Left ventricle myocardium superior (tissue), 1 donor: ENCODE data around the gene ARHGAP30. TPM values are rescaled to one million over a fixed set of nuclear protein-coding genes. Genes with fewer than 3 reads are reported as not detected.
"Not testable (repeated sequence)": the region's sequence is repeated elsewhere in the genome, so short reads cannot be mapped to it uniquely, and the experiment has no call there.

ENCODE experiments used
- ATAC-seq: fragments of 200-7000 bp; cut with Tn5 transposase; one replicate; pipeline ENCODE4 v1.9.1; 2020; ENCODE audit warnings: mild to moderate bottlenecking, moderate library complexity
- DNase-seq: peaks from one replicate; pipeline ENCODE4 v3.0.0-alpha.2; 2020
- intact Hi-C: fragments of 100-400 bp; cut with micrococcal nuclease; formaldehyde crosslinking; loops from one replicate; pipeline ENCODE4 v1.11.0; 2022
- long read RNA-seq: library from polyadenylated mRNA; unstranded; transcript quantifications from one replicate; pipeline ENCODE4 v2.0.0, GENCODE V29; 2021
- total RNA-seq: library from RNA; stranded (reverse); fragmentation: NEBNext Ultra II Directional; extraction: Animal tissue kit (Norgen Biotek cat#: 25700); gene quantifications from one replicate; pipeline ENCODE4 v1.2.1, GENCODE V29; 2021
- donor health status: DM: no; HTN: yes; CAD: no; lungs with severe emphysema.

Gene ARHGAP30
- total RNA-seq: 3.7 TPM
- long read RNA-seq, full-length matches to known transcripts: 2 of 8 reads
- long read RNA-seq, partial matches to known transcripts: 1 of 8 reads
- long read RNA-seq, other reads (novel, unspliced or antisense): 5 of 8 reads

GRCh38 chr1:161069731-161070270, at the start of gene ARHGAP30:
Gene ARHGAP30, minus strand, starts transcription at chr1:161069891. Its CDS starts 267 bp downstream, at chr1:161069624.
- DNase-seq: peak; percentile 76
- intact Hi-C loops: no loop called here
- ATAC-seq: peak; percentile 73

GRCh38 chr1:161117759-161118581, 48.3 kb upstream of the ARHGAP30 start, which contains the start of the genes NIT1 and PFDN2:
Gene NIT1, plus strand, starts transcription at chr1:161118105. Its CDS starts 72 bp downstream, at chr1:161118177.
Gene PFDN2, minus strand, starts transcription at chr1:161118037. Its CDS starts 11 bp downstream, at chr1:161118026.
- DNase-seq (peak; percentile 92), ATAC-seq (peak; percentile 92)
- intact Hi-C loops: no loop called here

GRCh38 chr1:161115961-161116360, 46.3 kb upstream of the ARHGAP30 start:
- ATAC-seq, DNase-seq, intact Hi-C loops: not testable (repeated sequence)

GRCh38 chr1:161115132-161115711, 45.5 kb upstream of the ARHGAP30 start:
- ATAC-seq (no peak), DNase-seq (no peak)
- intact Hi-C loops: no loop called here

GRCh38 chr1:161114556-161114955, 44.9 kb upstream of the ARHGAP30 start:
- no peak for ATAC-seq
- intact Hi-C loops: no loop called here
- DNase-seq: no peak

- DNase-seq (no peak), ATAC-seq (no peak)
- intact Hi-C loops: no loop called here
These were observed 44.2 kb upstream of the ARHGAP30 start for GRCh38 chr1:161113915-161114314.

GRCh38 chr1:161111527-161111926, 41.8 kb upstream of the ARHGAP30 start:
- DNase-seq (no peak), ATAC-seq (no peak)
- intact Hi-C loops: no loop called here

GRCh38 chr1:161111117-161111516, 41.4 kb upstream of the ARHGAP30 start:
- intact Hi-C loops: no loop called here
- ATAC-seq (no peak), DNase-seq (no peak)

- ATAC-seq (no peak), DNase-seq (no peak)
- intact Hi-C loops: no loop called here
These were observed 36.7 kb upstream of the ARHGAP30 start for GRCh38 chr1:161106431-161106830.

GRCh38 chr1:161100556-161100955, 30.9 kb upstream of the ARHGAP30 start:
- DNase-seq (no peak), ATAC-seq (no peak)
- intact Hi-C loops: no loop called here

- ATAC-seq (no peak), DNase-seq (no peak)
- intact Hi-C loops: loop anchor here (10.0 kb wide), 1 partner anchor 104 kb away; no protein-coding TSS in a partner anchor
These were observed 29.6 kb upstream of the ARHGAP30 start for GRCh38 chr1:161099090-161099802.

- DNase-seq: peak; percentile 81
- intact Hi-C loops: loop anchor here (10.0 kb wide), 1 partner anchor 104 kb away; no protein-coding TSS in a partner anchor
- peak; percentile 78 for ATAC-seq
These were observed 28.7 kb upstream of the ARHGAP30 start, which contains the start of gene KLHDC9 for GRCh38 chr1:161098210-161099068. Gene KLHDC9, plus strand, starts transcription at chr1:161098361. Its CDS starts 175 bp downstream, at chr1:161098536.

GRCh38 chr1:161096530-161096929, 26.8 kb upstream of the ARHGAP30 start:
- DNase-seq (peak; percentile 52), ATAC-seq (peak; percentile 72)
- intact Hi-C loops: loop anchor here (10.0 kb wide), 1 partner anchor 102 kb away; no protein-coding TSS in a partner anchor

- DNase-seq (no peak), ATAC-seq (no peak)
- intact Hi-C loops: loop anchor here (10.0 kb wide), 1 partner anchor 101 kb away; no protein-coding TSS in a partner anchor
These were observed 26.3 kb upstream of the ARHGAP30 start for GRCh38 chr1:161096015-161096414.

GRCh38 chr1:161095230-161095629, 25.5 kb upstream of the ARHGAP30 start:
- intact Hi-C loops: loop anchor here (10.0 kb wide), 1 partner anchor 100 kb away; no protein-coding TSS in a partner anchor
- DNase-seq (no peak), ATAC-seq (no peak)

- DNase-seq: no peak
- no peak for ATAC-seq
- intact Hi-C loops: loop anchor here (10.0 kb wide), 1 partner anchor 100 kb away; no protein-coding TSS in a partner anchor
These were observed 24.8 kb upstream of the ARHGAP30 start for GRCh38 chr1:161094481-161094880.

GRCh38 chr1:161092621-161093028, 22.9 kb upstream of the ARHGAP30 start:
- DNase-seq (no peak), ATAC-seq (no peak)
- intact Hi-C loops: loop anchor here (10.0 kb wide), 1 partner anchor 98 kb away; no protein-coding TSS in a partner anchor
